ENCODE results near the gene HPSE2. TPM values are rescaled to one million over a fixed set of nuclear protein-coding genes. Genes with fewer than 3 reads are reported as not detected.

HPSE2 gene
- total and polyA plus RNA-seq, 2 donors (not counting 1 experiment from before 2014, with no cell fraction given): not detected

DNA sequence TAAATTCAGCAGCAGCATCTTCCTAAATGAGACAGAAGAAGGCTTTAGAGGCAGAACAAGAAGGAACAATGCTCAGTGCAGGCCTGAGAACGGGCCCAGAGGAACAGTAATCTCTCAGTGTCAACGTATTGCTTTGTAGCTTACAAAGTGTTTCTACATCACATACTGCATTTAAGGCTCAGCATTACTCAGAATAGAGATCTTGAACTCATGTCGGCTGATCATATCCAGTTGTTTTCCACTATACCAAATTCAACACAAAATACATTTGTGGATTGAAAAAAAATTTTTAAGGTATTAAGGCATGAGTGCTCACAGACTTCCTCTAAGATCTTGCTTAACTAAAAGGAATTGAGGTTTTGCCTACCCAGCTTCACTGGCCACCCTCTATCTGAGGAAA is 325.1 kb downstream of the HPSE2 start:
- H3K79me2 ChIP-seq (ENCODE audit: control insufficient read depth, insufficient read depth, low read length): no peaks in the 10 kb centered on the region
- H3K4me1 ChIP-seq (ENCODE audit: control insufficient read depth in 2 of 2, insufficient read depth in 2 of 2, low read length in 2 of 2): no peaks in the 10 kb centered on the region
- no peak overlapping the region for H2AFZ ChIP-seq (ENCODE audit: insufficient read depth, low read depth, low read length, poor library complexity, severe bottlenecking)
- no peak overlapping the region for H3K4me2 ChIP-seq (replicated peaks; ENCODE audit: low read depth, low read length, poor library complexity, severe bottlenecking)
- H3K36me3 ChIP-seq (replicated peaks in 1 of 2; ENCODE audit: control extremely low read depth in 1 of 2, control insufficient read depth in 1 of 2, extremely low read depth in 1 of 2, insufficient read depth in 2 of 2, low read length in 1 of 2): no peaks in the 10 kb centered on the region
- ChIA-PET POLR2A (no interaction called here), CTCF (no interaction called here)
- no peak for TF ChIP-seq EZH2 (IDR thresholded peaks at IDR 0.05; ENCODE audit: borderline replicate concordance, insufficient read depth, low read depth, low read length, poor library complexity, severe bottlenecking)
- TF ChIP-seq, protein P1, sequence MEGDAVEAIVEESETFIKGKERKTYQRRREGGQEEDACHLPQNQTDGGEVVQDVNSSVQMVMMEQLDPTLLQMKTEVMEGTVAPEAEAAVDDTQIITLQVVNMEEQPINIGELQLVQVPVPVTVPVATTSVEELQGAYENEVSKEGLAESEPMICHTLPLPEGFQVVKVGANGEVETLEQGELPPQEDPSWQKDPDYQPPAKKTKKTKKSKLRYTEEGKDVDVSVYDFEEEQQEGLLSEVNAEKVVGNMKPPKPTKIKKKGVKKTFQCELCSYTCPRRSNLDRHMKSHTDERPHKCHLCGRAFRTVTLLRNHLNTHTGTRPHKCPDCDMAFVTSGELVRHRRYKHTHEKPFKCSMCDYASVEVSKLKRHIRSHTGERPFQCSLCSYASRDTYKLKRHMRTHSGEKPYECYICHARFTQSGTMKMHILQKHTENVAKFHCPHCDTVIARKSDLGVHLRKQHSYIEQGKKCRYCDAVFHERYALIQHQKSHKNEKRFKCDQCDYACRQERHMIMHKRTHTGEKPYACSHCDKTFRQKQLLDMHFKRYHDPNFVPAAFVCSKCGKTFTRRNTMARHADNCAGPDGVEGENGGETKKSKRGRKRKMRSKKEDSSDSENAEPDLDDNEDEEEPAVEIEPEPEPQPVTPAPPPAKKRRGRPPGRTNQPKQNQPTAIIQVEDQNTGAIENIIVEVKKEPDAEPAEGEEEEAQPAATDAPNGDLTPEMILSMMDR (IDR thresholded peaks at IDR 0.05): no peak
- no peaks in the 10 kb centered on the region for H3K27me3 ChIP-seq (replicated peaks in 1 of 4; ENCODE audit: control extremely low read depth in 1 of 4, control insufficient read depth in 3 of 4, insufficient read depth in 4 of 4, low read length in 3 of 4)
- H3K27ac Mint-ChIP-seq: no peak overlapping the region
- no peak overlapping the region for H3K27ac ChIP-seq (ENCODE audit: low read length in 2 of 2)
- H3K9ac ChIP-seq (ENCODE audit: low read length): no peak overlapping the region
- no peak overlapping the region for H3K4me3 ChIP-seq (ENCODE audit: control extremely low read depth in 1 of 5, extremely low read depth in 1 of 5, insufficient read depth in 1 of 5, low read depth in 2 of 5, low read length in 4 of 5)
- no peaks in the 10 kb centered on the region for H3K9me3 ChIP-seq (ENCODE audit: control extremely low read depth in 1 of 3, control insufficient read depth in 2 of 3, insufficient read depth in 1 of 3, low read length in 2 of 3)
- H3K9me3 Mint-ChIP-seq (ENCODE audit: insufficient read depth): no peaks in the 10 kb centered on the region
- H3K27me3 Mint-ChIP-seq: peaks cover 4% of the 10 kb centered on the region
- ATAC-seq (ENCODE audit: low read depth): no peak
- no peaks in the 10 kb centered on the region for H3K4me1 Mint-ChIP-seq
- no peaks in the 10 kb centered on the region for H4K20me1 ChIP-seq (ENCODE audit: control insufficient read depth, insufficient read depth, low read length, poor library complexity, severe bottlenecking)
- no peak for DNase-seq
- no peak overlapping the region for H3K4me3 Mint-ChIP-seq
- intact Hi-C loops (cut with micrococcal nuclease): no loop called here
- WGBS (ENCODE audit: insufficient coverage): 100% methylated on average over 2 of the region's 3 CpGs

DNA sequence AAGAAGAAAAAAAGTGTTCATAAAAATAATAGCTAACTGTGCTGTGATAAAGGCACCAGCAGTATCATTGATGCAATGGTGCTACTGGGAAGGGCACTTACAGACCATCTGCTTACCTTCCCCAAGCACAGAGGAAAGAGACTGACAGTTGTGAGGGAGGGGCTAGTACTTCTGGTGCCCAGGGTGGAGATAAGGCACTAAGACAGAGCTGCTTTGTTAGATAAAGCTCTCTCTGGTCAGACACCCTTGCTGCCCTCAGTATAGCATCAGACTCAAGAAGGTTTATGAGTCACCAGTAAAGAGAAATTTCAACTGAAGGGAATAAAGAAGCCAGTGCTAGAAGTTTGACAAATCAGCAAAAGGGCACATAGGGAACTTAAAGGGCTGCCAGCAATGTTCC is 325.6 kb downstream of the HPSE2 start:
- Histone ChIP-seq H2AFZ (ENCODE audit: insufficient read depth, low read depth, low read length, poor library complexity, severe bottlenecking) (no peak overlapping the region), H3K36me3 (replicated peaks in 1 of 2; ENCODE audit: control extremely low read depth in 1 of 2, control insufficient read depth in 1 of 2, extremely low read depth in 1 of 2, insufficient read depth in 2 of 2, low read length in 1 of 2) (no peaks in the 10 kb centered on the region), H3K27ac (ENCODE audit: low read length in 2 of 2) (no peak overlapping the region), H3K4me3 (ENCODE audit: control extremely low read depth in 1 of 5, extremely low read depth in 1 of 5, insufficient read depth in 1 of 5, low read depth in 2 of 5, low read length in 4 of 5) (no peak overlapping the region), H3K9ac (ENCODE audit: low read length) (no peak overlapping the region), H3K4me1 (ENCODE audit: control insufficient read depth in 2 of 2, insufficient read depth in 2 of 2, low read length in 2 of 2) (no peaks in the 10 kb centered on the region), H3K79me2 (ENCODE audit: control insufficient read depth, insufficient read depth, low read length) (no peaks in the 10 kb centered on the region), H3K27me3 (replicated peaks in 1 of 4; ENCODE audit: control extremely low read depth in 1 of 4, control insufficient read depth in 3 of 4, insufficient read depth in 4 of 4, low read length in 3 of 4) (no peaks in the 10 kb centered on the region), H3K4me2 (replicated peaks; ENCODE audit: low read depth, low read length, poor library complexity, severe bottlenecking) (no peak overlapping the region), H3K9me3 (ENCODE audit: control extremely low read depth in 1 of 3, control insufficient read depth in 2 of 3, insufficient read depth in 1 of 3, low read length in 2 of 3) (no peaks in the 10 kb centered on the region), H4K20me1 (ENCODE audit: control insufficient read depth, insufficient read depth, low read length, poor library complexity, severe bottlenecking) (no peaks in the 10 kb centered on the region)
- Mint-ChIP-seq H3K4me1 (no peaks in the 10 kb centered on the region), H3K9me3 (ENCODE audit: insufficient read depth) (no peaks in the 10 kb centered on the region), H3K27ac (no peak overlapping the region), H3K27me3 (peaks cover 4% of the 10 kb centered on the region), H3K4me3 (no peak overlapping the region)
- ChIA-PET CTCF (no interaction called here), POLR2A (no interaction called here)
- intact Hi-C loops (cut with micrococcal nuclease): no loop called here
- no peak for TF ChIP-seq EZH2 (IDR thresholded peaks at IDR 0.05; ENCODE audit: borderline replicate concordance, insufficient read depth, low read depth, low read length, poor library complexity, severe bottlenecking)
- TF ChIP-seq, protein P1 (IDR thresholded peaks at IDR 0.05): no peak
- DNase-seq (no peak), ATAC-seq (ENCODE audit: low read depth) (no peak)
